ENCODE measurements around the gene FAXDC2.

Gene FAXDC2

GRCh38 chr5:154778534-154778933, 71.9 kb downstream of the FAXDC2 start:
- Mint-ChIP-seq H3K4me3 (no peak overlapping the region), H3K27ac (no peak overlapping the region), H3K27me3 (no peaks in the 10 kb centered on the region), H3K9me3 (no peaks in the 10 kb centered on the region), H3K4me1 (peaks cover 88% of the 10 kb centered on the region)
- ATAC-seq (no peak), DNase-seq (no peak)

DNA sequence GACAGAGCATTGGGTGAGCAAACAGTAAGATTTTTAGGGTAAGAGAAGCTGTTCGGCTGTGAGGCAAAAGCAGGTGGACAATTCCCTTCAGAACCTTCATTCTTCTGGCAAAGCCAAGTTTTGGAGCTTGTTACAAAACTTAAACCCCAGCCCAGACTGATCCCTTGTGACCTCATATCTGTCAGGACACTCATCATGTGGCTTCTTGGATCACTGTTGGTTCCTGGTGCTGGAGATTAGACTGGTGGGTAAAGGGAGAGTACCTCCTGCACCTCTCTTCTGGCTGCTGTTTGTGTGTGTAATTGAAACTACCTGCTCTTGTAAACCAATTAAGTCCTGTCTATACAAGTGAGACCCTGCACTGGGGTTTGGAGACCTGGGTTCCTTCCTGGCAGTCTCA, 74.2 kb downstream of the FAXDC2 start:
- DNase-seq = no peak
- Mint-ChIP-seq H3K4me1 (peaks cover 80% of the 10 kb centered on the region), H3K4me3 (no peak overlapping the region), H3K27ac (peak overlapping the region in 1 of 2 donors; percentile 34), H3K9me3 (no peaks in the 10 kb centered on the region), H3K27me3 (no peaks in the 10 kb centered on the region)
- no peak for ATAC-seq

GRCh38 chr5:154773326-154773725, 77.1 kb downstream of the FAXDC2 start:
- no peaks in the 10 kb centered on the region for H3K27me3 Mint-ChIP-seq
- no peak overlapping the region for H3K4me3 Mint-ChIP-seq
- H3K4me1 Mint-ChIP-seq = peaks cover 76% of the 10 kb centered on the region
- DNase-seq (no peak), ATAC-seq (no peak)
- no peaks in the 10 kb centered on the region for H3K9me3 Mint-ChIP-seq
- H3K27ac Mint-ChIP-seq = peak overlapping the region; percentile 89 to 92

DNA sequence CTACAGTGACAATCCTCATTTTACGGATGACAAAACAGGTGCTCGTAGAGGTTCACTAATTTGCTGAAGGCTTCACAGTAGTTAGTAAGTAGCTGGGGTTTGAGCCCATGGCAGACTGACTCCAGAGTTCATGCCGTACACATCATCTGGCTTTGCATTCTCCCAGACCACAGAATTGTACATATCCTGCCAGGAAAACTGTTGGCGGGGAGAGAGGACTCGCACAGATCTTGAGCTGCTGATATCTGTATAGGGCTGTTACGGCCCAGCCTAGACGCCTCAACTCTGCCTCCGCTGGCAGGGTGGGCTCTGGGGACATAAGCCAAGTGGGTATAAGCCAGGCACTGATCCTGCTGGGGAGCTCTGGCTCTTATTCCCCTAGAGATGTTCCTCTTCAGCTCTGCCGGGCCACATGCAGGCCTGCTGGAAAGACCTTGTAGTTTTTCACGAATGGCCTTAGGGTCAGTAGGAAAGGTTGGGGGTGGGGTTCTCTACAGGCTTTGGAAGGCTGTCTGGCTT, 79.0 kb downstream of the FAXDC2 start:
- Mint-ChIP-seq H3K27ac (peak overlapping the region in 1 of 2 donors; percentile 59), H3K4me3 (no peak overlapping the region)
- ATAC-seq = no peak

GRCh38 chr5:154770111-154770510, 80.3 kb downstream of the FAXDC2 start:
- DNase-seq (no peak), ATAC-seq (peak; percentile 24)
- H3K27ac Mint-ChIP-seq = peak overlapping the region; percentile 89 to 92
- H3K4me1 Mint-ChIP-seq = peaks cover 87% of the 10 kb centered on the region
- no peak overlapping the region for H3K4me3 Mint-ChIP-seq
- no peaks in the 10 kb centered on the region for H3K9me3 Mint-ChIP-seq
- H3K27me3 Mint-ChIP-seq = no peaks in the 10 kb centered on the region

More for the DNA sequence above, 79.0 kb downstream of the FAXDC2 start:
- H3K9me3 Mint-ChIP-seq = no peaks in the 10 kb centered on the region
- H3K27me3 Mint-ChIP-seq = no peaks in the 10 kb centered on the region
- peaks cover 84% of the 10 kb centered on the region for H3K4me1 Mint-ChIP-seq
- no peak for DNase-seq
